ENCODE results near the gene CC2D2A. TPM values are rescaled to one million over a fixed set of nuclear protein-coding genes. Genes with fewer than 3 reads are reported as not detected.

The CC2D2A gene
- total RNA-seq, 1 donor: 34.0 TPM

- Histone ChIP-seq H3K79me2 (ENCODE audit: insufficient read depth, low read length) (no peaks in the 10 kb centered on the region), H3K4me3 (ENCODE audit: insufficient read depth, low read length) (no peak overlapping the region), H3K27ac (ENCODE audit: low read depth, low read length) (no peak overlapping the region), H2AFZ (ENCODE audit: low read length) (no peak overlapping the region), H4K20me1 (ENCODE audit: insufficient read depth, low read length) (no peaks in the 10 kb centered on the region), H3K27me3 (ENCODE audit: insufficient read depth, low read length) (no peaks in the 10 kb centered on the region), H3K4me2 (ENCODE audit: insufficient read depth, low read length) (no peak overlapping the region), H3K4me1 (ENCODE audit: insufficient read depth, low read length) (peaks cover 3% of the 10 kb centered on the region), H3K36me3 (ENCODE audit: insufficient read depth, low read length) (peaks cover 15% of the 10 kb centered on the region), H3K9me3 (ENCODE audit: low read depth, low read length) (no peaks in the 10 kb centered on the region)
- no peak for TF ChIP-seq CTCF (IDR thresholded peaks at IDR 0.05; ENCODE audit: extremely low read depth, low read depth, low read length)
- no peak for DNase-seq (ENCODE audit: insufficient read length, low spot score, missing footprints)
These were observed 88.3 kb downstream of the CC2D2A start for GRCh38 chr4:15557786-15558550.

- no peaks in the 10 kb centered on the region for H4K20me1 ChIP-seq (ENCODE audit: insufficient read depth, low read length)
- no peak overlapping the region for H3K27ac ChIP-seq (ENCODE audit: low read depth, low read length)
- H3K4me1 ChIP-seq (ENCODE audit: insufficient read depth, low read length): peaks cover 3% of the 10 kb centered on the region
- no peaks in the 10 kb centered on the region for H3K27me3 ChIP-seq (ENCODE audit: insufficient read depth, low read length)
- no peak for DNase-seq (ENCODE audit: insufficient read length, low spot score, missing footprints)
- no peak for TF ChIP-seq CTCF (IDR thresholded peaks at IDR 0.05; ENCODE audit: extremely low read depth, low read depth, low read length)
- H2AFZ ChIP-seq (ENCODE audit: low read length): no peak overlapping the region
- H3K9me3 ChIP-seq (ENCODE audit: low read depth, low read length): no peaks in the 10 kb centered on the region
- no peak overlapping the region for H3K4me3 ChIP-seq (ENCODE audit: insufficient read depth, low read length)
- H3K36me3 ChIP-seq (ENCODE audit: insufficient read depth, low read length): peaks cover 17% of the 10 kb centered on the region
- H3K4me2 ChIP-seq (ENCODE audit: insufficient read depth, low read length): no peak overlapping the region
- no peaks in the 10 kb centered on the region for H3K79me2 ChIP-seq (ENCODE audit: insufficient read depth, low read length)
These were observed 88.9 kb downstream of the CC2D2A start for GRCh38 chr4:15558561-15558960.

GRCh38 chr4:15562114-15562513 lies 92.4 kb downstream of the CC2D2A start:
- no peak overlapping the region for H3K4me2 ChIP-seq (ENCODE audit: insufficient read depth, low read length)
- H3K79me2 ChIP-seq (ENCODE audit: insufficient read depth, low read length): no peaks in the 10 kb centered on the region
- no peak overlapping the region for H3K27ac ChIP-seq (ENCODE audit: low read depth, low read length)
- H4K20me1 ChIP-seq (ENCODE audit: insufficient read depth, low read length): no peaks in the 10 kb centered on the region
- no peak overlapping the region for H2AFZ ChIP-seq (ENCODE audit: low read length)
- DNase-seq (ENCODE audit: insufficient read length, low spot score, missing footprints): no peak
- H3K36me3 ChIP-seq (ENCODE audit: insufficient read depth, low read length): peaks cover 15% of the 10 kb centered on the region
- TF ChIP-seq CTCF (IDR thresholded peaks at IDR 0.05; ENCODE audit: extremely low read depth, low read depth, low read length): no peak
- no peaks in the 10 kb centered on the region for H3K9me3 ChIP-seq (ENCODE audit: low read depth, low read length)
- peaks cover 3% of the 10 kb centered on the region for H3K4me1 ChIP-seq (ENCODE audit: insufficient read depth, low read length)
- H3K4me3 ChIP-seq (ENCODE audit: insufficient read depth, low read length): no peak overlapping the region
- H3K27me3 ChIP-seq (ENCODE audit: insufficient read depth, low read length): no peaks in the 10 kb centered on the region

- H2AFZ ChIP-seq (ENCODE audit: low read length): no peak overlapping the region
- peaks cover 20% of the 10 kb centered on the region for H3K36me3 ChIP-seq (ENCODE audit: insufficient read depth, low read length)
- H3K27me3 ChIP-seq (ENCODE audit: insufficient read depth, low read length): no peaks in the 10 kb centered on the region
- H4K20me1 ChIP-seq (ENCODE audit: insufficient read depth, low read length): no peaks in the 10 kb centered on the region
- no peaks in the 10 kb centered on the region for H3K79me2 ChIP-seq (ENCODE audit: insufficient read depth, low read length)
- DNase-seq (ENCODE audit: insufficient read length, low spot score, missing footprints): no peak
- H3K9me3 ChIP-seq (ENCODE audit: low read depth, low read length): no peaks in the 10 kb centered on the region
- H3K27ac ChIP-seq (ENCODE audit: low read depth, low read length): no peak overlapping the region
- no peak for TF ChIP-seq CTCF (IDR thresholded peaks at IDR 0.05; ENCODE audit: extremely low read depth, low read depth, low read length)
- H3K4me2 ChIP-seq (ENCODE audit: insufficient read depth, low read length): no peak overlapping the region
- H3K4me3 ChIP-seq (ENCODE audit: insufficient read depth, low read length): no peak overlapping the region
- peaks cover 3% of the 10 kb centered on the region for H3K4me1 ChIP-seq (ENCODE audit: insufficient read depth, low read length)
These were observed 92.9 kb downstream of the CC2D2A start for GRCh38 chr4:15562623-15563022.

All from osteoblast (primary cell).